Astrocyte (in vitro differentiated cells and primary cell): ENCODE data around the gene DSN1. TPM values are rescaled to one million over a fixed set of nuclear protein-coding genes. Genes with fewer than 3 reads are reported as not detected.

ENCODE experiments used
- DNase-seq: peaks from one replicate; pipeline ENCODE4 v3.0.0-alpha.2; 2010; ENCODE audit warnings: low read depth
- FAIRE-seq: peaks from 2 replicates; lab custom pipeline; 2011; peaks lifted over from hg19 to GRCh38; lab: Jason Lieb, UNC
- H2AFZ ChIP-seq: 2 replicates; pipeline ENCODE4 v1.6.0; 2012; ENCODE audit warnings: low read depth, low read length, inconsistent platforms
- H3K27ac ChIP-seq: 2 replicates; pipeline ENCODE4 v1.5.1; 2011; ENCODE audit warnings: low read depth, low read length, inconsistent platforms
- H3K27me3 ChIP-seq: 2 replicates; pipeline ENCODE4 v1.6.0; 2011; ENCODE audit warnings: low read length, inconsistent platforms; ENCODE audit not compliant: insufficient read depth
- H3K36me3 ChIP-seq: 2 replicates; pipeline ENCODE4 v1.5.1; 2011; ENCODE audit warnings: low read length, inconsistent platforms; ENCODE audit not compliant: insufficient read depth
- H3K4me1 ChIP-seq: 2 replicates; pipeline ENCODE4 v1.5.1; 2011; ENCODE audit warnings: low read length, inconsistent platforms; ENCODE audit not compliant: insufficient read depth
- H3K4me2 ChIP-seq: 2 replicates; pipeline ENCODE4 v1.6.0; 2012; ENCODE audit warnings: low read length, inconsistent platforms
- H3K4me3 ChIP-seq: 2 replicates; pipeline ENCODE4 v1.5.1; 2011; ENCODE audit warnings: low read depth, mild to moderate bottlenecking, low read length, inconsistent platforms; ENCODE audit not compliant: insufficient read depth
- H3K79me2 ChIP-seq: 2 replicates; pipeline ENCODE4 v1.6.0; 2012; ENCODE audit warnings: mild to moderate bottlenecking, low read length, inconsistent platforms; ENCODE audit not compliant: insufficient read depth
- H3K9ac ChIP-seq: 2 replicates; pipeline ENCODE4 v1.6.0; 2012; ENCODE audit warnings: mild to moderate bottlenecking, low read length, inconsistent platforms
- H3K9me3 ChIP-seq: 2 replicates; pipeline ENCODE4 v1.5.1; 2012; ENCODE audit warnings: low read depth, mild to moderate bottlenecking, low read length, inconsistent platforms; ENCODE audit not compliant: insufficient read depth
- H4K20me1 ChIP-seq: 2 replicates; pipeline ENCODE4 v1.6.0; 2012; ENCODE audit warnings: low read length, inconsistent platforms; ENCODE audit not compliant: insufficient read depth
- H3K27ac Mint-ChIP-seq: one replicate; pipeline ENCODE4 v1.8.0; 2021; ENCODE audit warnings: mild to moderate bottlenecking, mixed read lengths; ENCODE audit not compliant: unreplicated experiment
- H3K27me3 Mint-ChIP-seq: one replicate; pipeline ENCODE4 v1.8.0; 2021; ENCODE audit warnings: low read depth, mixed read lengths; ENCODE audit not compliant: unreplicated experiment
- H3K36me3 Mint-ChIP-seq: one replicate; pipeline ENCODE4 v1.8.0; 2021; ENCODE audit warnings: low read depth, mixed read lengths; ENCODE audit not compliant: unreplicated experiment
- H3K4me1 Mint-ChIP-seq: one replicate; pipeline ENCODE4 v1.8.0; 2021; ENCODE audit warnings: low read depth, mixed read lengths; ENCODE audit not compliant: unreplicated experiment
- H3K4me3 Mint-ChIP-seq: one replicate; pipeline ENCODE4 v1.8.0; 2021; ENCODE audit warnings: mild to moderate bottlenecking, moderate library complexity, mixed read lengths; ENCODE audit not compliant: unreplicated experiment
- H3K9me3 Mint-ChIP-seq: one replicate; pipeline ENCODE4 v1.8.0; 2021; ENCODE audit warnings: mild to moderate bottlenecking, mixed read lengths; ENCODE audit not compliant: unreplicated experiment
- CTCF ChIP-seq: IDR thresholded peaks from 2 replicates; pipeline ENCODE4 v1.5.1; 2011; ENCODE audit warnings: low read depth, mild to moderate bottlenecking, inconsistent platforms, low read length, moderate library complexity; ENCODE audit not compliant: insufficient read depth
- EZH2 ChIP-seq: IDR thresholded peaks from 2 replicates; pipeline ENCODE4 v1.6.1; 2012; ENCODE audit warnings: mild to moderate bottlenecking, low read length, inconsistent platforms; ENCODE audit not compliant: insufficient read depth
- total RNA-seq: library from RNA; stranded (reverse); gene quantifications from 2 replicates; pipeline ENCODE4 v1.2.1, GENCODE V29; 2021

Gene DSN1
- total RNA-seq, 1 donor from 2014 or later: 6.1 TPM

- Histone ChIP-seq H3K4me3 (no peak overlapping the region), H3K27ac (no peak overlapping the region), H3K27me3 (no peaks in the 10 kb centered on the region), H3K4me2 (no peak overlapping the region), H3K9ac (no peak overlapping the region), H3K36me3 (peaks cover 14% of the 10 kb centered on the region), H3K79me2 (peaks cover 20% of the 10 kb centered on the region), H2AFZ (no peak overlapping the region), H3K9me3 (no peaks in the 10 kb centered on the region), H4K20me1 (peaks cover 33% of the 10 kb centered on the region), H3K4me1 (no peaks in the 10 kb centered on the region)
- H3K27ac Mint-ChIP-seq: no peak overlapping the region
- no peaks in the 10 kb centered on the region for H3K4me1 Mint-ChIP-seq
- H3K27me3 Mint-ChIP-seq: no peaks in the 10 kb centered on the region
- H3K4me3 Mint-ChIP-seq: no peak overlapping the region
- H3K36me3 Mint-ChIP-seq: peaks cover 18% of the 10 kb centered on the region
- DNase-seq (no peak), FAIRE-seq (no peak)
- H3K9me3 Mint-ChIP-seq: no peaks in the 10 kb centered on the region
- TF ChIP-seq EZH2 (no peak), CTCF (no peak)
Observed at GRCh38 chr20:36817496-36817895, 43.9 kb upstream of the DSN1 start.

GRCh38 chr20:36815454-36816091, 42.0 kb upstream of the DSN1 start:
- H3K36me3 ChIP-seq: peaks cover 21% of the 10 kb centered on the region
- no peak overlapping the region for H3K27ac Mint-ChIP-seq
- H3K9me3 Mint-ChIP-seq: no peaks in the 10 kb centered on the region
- no peak overlapping the region for H2AFZ ChIP-seq
- no peak overlapping the region for H3K9ac ChIP-seq
- no peak overlapping the region for H3K27ac ChIP-seq
- peaks cover 18% of the 10 kb centered on the region for H3K36me3 Mint-ChIP-seq
- no peak for DNase-seq
- FAIRE-seq: no peak
- H4K20me1 ChIP-seq: peaks cover 40% of the 10 kb centered on the region
- no peak for TF ChIP-seq EZH2
- TF ChIP-seq CTCF: no peak
- no peaks in the 10 kb centered on the region for H3K9me3 ChIP-seq
- H3K4me3 Mint-ChIP-seq: no peak overlapping the region
- H3K4me3 ChIP-seq: no peak overlapping the region
- no peaks in the 10 kb centered on the region for H3K4me1 ChIP-seq
- H3K79me2 ChIP-seq: peaks cover 29% of the 10 kb centered on the region
- H3K4me1 Mint-ChIP-seq: no peaks in the 10 kb centered on the region
- no peak overlapping the region for H3K4me2 ChIP-seq
- H3K27me3 ChIP-seq: no peaks in the 10 kb centered on the region
- H3K27me3 Mint-ChIP-seq: no peaks in the 10 kb centered on the region
